ENCODE data around the gene CWC15.
"Not testable (repeated sequence)": the region's sequence is repeated elsewhere in the genome, so short reads cannot be mapped to it uniquely, and the experiment has no call there.

Gene CWC15

DNA sequence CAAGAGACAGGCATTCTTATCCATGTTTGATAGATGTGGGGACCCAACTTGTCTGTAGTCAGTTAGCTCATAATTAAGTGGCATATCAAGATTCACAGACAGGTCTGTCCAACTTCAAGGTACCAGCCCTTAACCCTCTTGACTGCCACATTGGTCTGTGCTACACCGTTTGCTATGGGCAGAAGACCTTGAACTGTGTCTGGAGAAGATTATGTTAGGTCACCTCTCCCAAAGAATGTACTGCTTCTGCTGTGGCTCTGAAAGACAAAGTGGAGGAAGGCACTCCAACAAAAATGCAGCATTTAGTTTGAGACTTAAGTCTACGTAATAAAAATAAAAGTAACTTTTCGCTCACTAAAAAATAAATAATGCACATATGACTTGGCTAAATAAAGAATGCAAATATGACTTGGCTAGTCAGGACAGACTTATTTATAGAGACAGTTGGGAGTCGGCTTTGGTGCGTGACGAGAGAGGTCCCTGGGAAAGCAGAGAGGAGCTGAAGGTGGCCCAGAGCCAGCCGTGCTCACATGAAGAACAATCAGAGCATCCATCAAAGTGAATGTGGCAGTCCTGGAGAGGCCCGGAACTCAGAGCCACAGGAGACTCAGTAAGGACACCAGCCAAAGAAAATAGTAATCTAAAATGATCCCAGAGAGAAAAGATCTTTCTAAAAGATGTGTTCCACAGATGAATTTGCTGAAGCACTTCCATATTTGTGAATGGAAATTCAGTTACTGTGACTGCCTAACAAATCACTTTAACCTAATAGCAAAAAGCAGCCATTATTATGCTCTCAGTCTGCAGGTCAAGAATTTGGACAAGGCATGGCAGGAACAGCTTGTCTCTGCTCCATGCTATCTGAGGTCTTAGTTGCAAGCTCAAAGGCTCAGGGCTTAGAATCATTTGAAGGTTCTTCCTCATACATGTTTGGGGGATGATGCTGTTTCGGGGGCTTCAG lies 35.0 kb downstream of the CWC15 start:
- Histone ChIP-seq H4K20me1 (no peaks in the 10 kb centered on the region), H3K27ac (no peak overlapping the region), H3K4me2 (no peak overlapping the region), H3K4me3 (no peak overlapping the region), H3K36me3 (no peaks in the 10 kb centered on the region), H3K4me1 (peaks cover 24 to 36% (median 31%) of the 10 kb centered on the region in 10 experiments), H3K27me3 (no peaks in the 10 kb centered on the region), H3K9ac (no peak overlapping the region), H3K9me3 (replicated peaks in 1 of 11) (no peaks in the 10 kb centered on the region)
- no peak for TF ChIP-seq Cebpa-rat (IDR thresholded peaks at IDR 0.05)

- Histone ChIP-seq H3K27ac (peak overlapping the region in 9 of 11 experiments; percentile 5 to 77 (median 57); a peak in 15 of 22 replicates), H3K9ac (peak overlapping the region in 6 of 11 experiments; percentile 18 to 58 (median 44); a peak in 9 of 22 replicates), H3K4me3 (peak overlapping the region in 4 of 10 experiments; percentile 4 to 41 (median 14); a peak in 6 of 20 replicates), H3K9me3 (replicated peaks in 1 of 11) (peaks cover 0 to 5% (median 0%) of the 10 kb centered on the region in 11 experiments; a peak in 2 of 22 replicates), H3K4me1 (peaks cover 30 to 52% (median 46%) of the 10 kb centered on the region in 10 experiments), H3K36me3 (no peaks in the 10 kb centered on the region), H3K4me2 (peak overlapping the region; percentile 57 to 91 (median 86)), H3K27me3 (no peaks in the 10 kb centered on the region), H4K20me1 (no peaks in the 10 kb centered on the region)
- TF ChIP-seq Cebpa-rat (IDR thresholded peaks at IDR 0.05) = no peak
These were observed 38.5 kb downstream of the CWC15 start for GRCh38 chr11:94934846-94935245.

DNA sequence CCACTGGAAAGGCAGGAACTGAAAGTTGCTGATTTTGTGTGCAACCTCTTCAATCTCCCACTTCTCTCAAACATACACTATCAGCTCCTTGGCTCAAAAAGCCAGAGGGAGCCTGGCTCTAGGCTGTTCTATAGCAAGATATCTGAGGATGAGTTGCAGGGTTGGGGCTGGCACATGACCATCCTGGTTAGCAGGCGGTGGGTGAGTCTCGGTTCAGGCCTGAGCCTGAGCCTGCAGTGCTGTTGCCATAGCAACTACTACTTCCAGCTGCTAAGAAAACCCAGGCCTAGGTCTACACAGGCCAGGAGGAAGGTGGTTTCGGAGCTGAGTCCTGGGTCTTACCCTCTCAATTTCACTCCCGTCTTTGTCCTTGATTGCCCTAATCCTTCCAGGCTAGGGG lies 39.0 kb downstream of the CWC15 start:
- Histone ChIP-seq H3K4me1 (peaks cover 34 to 56% (median 51%) of the 10 kb centered on the region in 10 experiments), H3K9ac (peak overlapping the region in 6 of 11 experiments; percentile 18 to 58 (median 40); a peak in 9 of 22 replicates), H3K4me3 (peak overlapping the region in 4 of 10 experiments; percentile 4 to 41 (median 14); a peak in 4 of 20 replicates), H4K20me1 (no peaks in the 10 kb centered on the region), H3K27ac (peak overlapping the region in 8 of 11 experiments; percentile 15 to 77 (median 58); a peak in 16 of 22 replicates), H3K36me3 (no peaks in the 10 kb centered on the region), H3K9me3 (replicated peaks in 1 of 11) (peaks cover 0 to 5% (median 0%) of the 10 kb centered on the region in 11 experiments; a peak in 2 of 22 replicates), H3K4me2 (peak overlapping the region; percentile 57 to 91 (median 86)), H3K27me3 (no peaks in the 10 kb centered on the region)
- TF ChIP-seq Cebpa-rat (IDR thresholded peaks at IDR 0.05) = no peak

GRCh38 chr11:94933223-94934130 lies 39.9 kb downstream of the CWC15 start:
- H4K20me1 ChIP-seq = no peaks in the 10 kb centered on the region
- H3K36me3 ChIP-seq = no peaks in the 10 kb centered on the region
- H3K4me1 ChIP-seq = peaks cover 43 to 65% (median 59%) of the 10 kb centered on the region in 10 experiments
- no peak for TF ChIP-seq Cebpa-rat (IDR thresholded peaks at IDR 0.05)
- H3K9me3 ChIP-seq (replicated peaks in 1 of 11) = peaks cover 0 to 5% (median 0%) of the 10 kb centered on the region in 11 experiments; a peak in 2 of 22 replicates
- H3K4me2 ChIP-seq = peak overlapping the region; percentile 57 to 91 (median 86)
- peak overlapping the region in 7 of 11 experiments; percentile 51 to 77 (median 59); a peak in 11 of 22 replicates for H3K27ac ChIP-seq
- H3K9ac ChIP-seq = peak overlapping the region in 5 of 11 experiments; percentile 24 to 58 (median 49); a peak in 7 of 22 replicates
- 0 out of 20 replicates have a peak overlapping the region, but pooled peaks of 1 of the 10 experiments have one; percentile 12 for H3K4me3 ChIP-seq
- H3K27me3 ChIP-seq = no peaks in the 10 kb centered on the region

- Histone ChIP-seq H3K27me3 (no peaks in the 10 kb centered on the region), H3K9me3 (replicated peaks in 1 of 11) (peaks cover 0 to 5% (median 0%) of the 10 kb centered on the region in 11 experiments; a peak in 2 of 22 replicates), H3K4me2 (peak overlapping the region in 7 of 11 experiments; percentile 75 to 91 (median 87); a peak in 12 of 22 replicates), H4K20me1 (no peaks in the 10 kb centered on the region), H3K4me1 (peaks cover 52 to 75% (median 69%) of the 10 kb centered on the region in 10 experiments), H3K9ac (no peak overlapping the region), H3K4me3 (no peak overlapping the region), H3K36me3 (no peaks in the 10 kb centered on the region), H3K27ac (0 out of 22 replicates have a peak overlapping the region, but pooled peaks of 1 of the 11 experiments have one; percentile 75)
- no peak for TF ChIP-seq Cebpa-rat (IDR thresholded peaks at IDR 0.05)
These were observed 40.9 kb downstream of the CWC15 start for GRCh38 chr11:94932503-94932902.

DNA sequence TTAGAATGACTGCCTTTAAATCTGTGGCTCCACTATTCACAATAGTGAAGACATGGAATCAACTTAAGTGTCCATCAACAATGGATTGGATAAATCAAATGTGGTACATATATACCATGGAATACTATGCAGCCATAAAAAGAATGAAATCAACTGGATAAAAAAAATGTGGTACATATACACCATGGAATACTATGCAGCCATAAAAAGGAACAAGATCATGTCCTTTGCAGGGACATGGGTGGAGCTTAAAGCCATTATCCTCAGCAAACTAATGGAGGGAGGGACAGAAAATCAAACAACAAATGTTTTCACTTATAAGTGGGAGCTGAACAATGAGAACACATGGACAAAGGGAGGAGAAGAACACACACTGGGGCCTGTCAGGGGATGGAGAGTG lies 41.3 kb downstream of the CWC15 start:
- H3K4me2 ChIP-seq; H3K9me3 ChIP-seq (replicated peaks in 1 of 11); H3K4me3 ChIP-seq; H4K20me1 ChIP-seq; H3K36me3 ChIP-seq; H3K27ac ChIP-seq; H3K27me3 ChIP-seq; H3K9ac ChIP-seq: not testable (repeated sequence)
- peaks cover 57 to 79% (median 73%) of the 10 kb centered on the region in 10 experiments for H3K4me1 ChIP-seq

- no peak for TF ChIP-seq Cebpa-rat (IDR thresholded peaks at IDR 0.05)
- H3K9ac ChIP-seq = peak overlapping the region in 2 of 11 experiments; percentile 3 to 22; a peak in 4 of 22 replicates
- no peaks in the 10 kb centered on the region for H3K27me3 ChIP-seq
- peaks cover 7 to 16% (median 11%) of the 10 kb centered on the region in 11 experiments; a peak in 21 of 22 replicates for H3K9me3 ChIP-seq (replicated peaks in 1 of 11)
- H3K36me3 ChIP-seq = no peaks in the 10 kb centered on the region
- peak overlapping the region in 2 of 10 experiments; percentile 1 to 28; a peak in 2 of 20 replicates for H3K4me3 ChIP-seq
- H4K20me1 ChIP-seq = no peaks in the 10 kb centered on the region
- peaks cover 65 to 85% (median 80%) of the 10 kb centered on the region in 10 experiments for H3K4me1 ChIP-seq
- H3K4me2 ChIP-seq = peak overlapping the region; percentile 71 to 93 (median 84)
- H3K27ac ChIP-seq = peak overlapping the region in 7 of 11 experiments; percentile 36 to 83 (median 73); a peak in 12 of 22 replicates
These were observed 45.0 kb downstream of the CWC15 start for GRCh38 chr11:94928117-94928990.

All from BLaER1 treated with 17β-estradiol and CSF1 and Interleukin-3, amounts not matched to agents 10 nM and 100 nM (cell line).